ENCODE results near the gene CTSE.

Gene CTSE

GRCh38 chr1:206049919-206050600, 26.4 kb upstream of the CTSE start:
- FAIRE-seq: no peak

GRCh38 chr1:206049293-206049692, 25.6 kb upstream of the CTSE start:
- no peak for FAIRE-seq

- no peak for FAIRE-seq
Measured at GRCh38 chr1:206048582-206048981, 24.9 kb upstream of the CTSE start.

- FAIRE-seq: no peak
Measured at GRCh38 chr1:206047271-206047670, 23.6 kb upstream of the CTSE start.

- no peak for FAIRE-seq
Measured at GRCh38 chr1:206041640-206042039, 17.9 kb upstream of the CTSE start.

GRCh38 chr1:206040328-206040727, 16.6 kb upstream of the CTSE start:
- FAIRE-seq: no peak

- no peak for FAIRE-seq
Measured at GRCh38 chr1:206039046-206039973, 15.6 kb upstream of the CTSE start.

GRCh38 chr1:206037581-206037980, 13.9 kb upstream of the CTSE start:
- no peak for FAIRE-seq

- no peak for FAIRE-seq
Measured at GRCh38 chr1:206036663-206037455, 13.2 kb upstream of the CTSE start.

- FAIRE-seq: no peak
Measured at GRCh38 chr1:206035027-206035426, 11.3 kb upstream of the CTSE start.

- FAIRE-seq: no peak
Measured at GRCh38 chr1:206032380-206033140, 8.9 kb upstream of the CTSE start.

GRCh38 chr1:206030714-206031113, 7.0 kb upstream of the CTSE start:
- no peak for FAIRE-seq

GRCh38 chr1:206030191-206030590, 6.5 kb upstream of the CTSE start:
- FAIRE-seq: no peak

GRCh38 chr1:206029484-206029883, 5.8 kb upstream of the CTSE start:
- FAIRE-seq: no peak

- FAIRE-seq: no peak
Measured at GRCh38 chr1:206025283-206025820, 1.7 kb upstream of the CTSE start.

- no peak for FAIRE-seq
Measured at GRCh38 chr1:206022766-206023165, 929 bp downstream of the CTSE start.

- FAIRE-seq: no peak
Measured at GRCh38 chr1:206021626-206022365, 1.9 kb downstream of the CTSE start.

GRCh38 chr1:206021008-206021625, 2.6 kb downstream of the CTSE start:
- no peak for FAIRE-seq

- no peak for FAIRE-seq
Measured at GRCh38 chr1:206020393-206021007, 3.2 kb downstream of the CTSE start.

- no peak for FAIRE-seq
Measured at GRCh38 chr1:206015071-206015470, 8.6 kb downstream of the CTSE start.

Measured in colon (tissue), 2 donors.